Activated CD4-positive, CD25-positive, alpha-beta regulatory T cell (primary cell): ENCODE measurements around the gene FBXO39.
"Not testable (repeated sequence)": the region's sequence is repeated elsewhere in the genome, so short reads cannot be mapped to it uniquely, and the experiment has no call there.

Experiments used
- DNase-seq, 4 experiments: peaks; one replicate each; lab custom pipeline; 2025; lab: John Stamatoyannopoulos, UW

FBXO39 gene

DNA sequence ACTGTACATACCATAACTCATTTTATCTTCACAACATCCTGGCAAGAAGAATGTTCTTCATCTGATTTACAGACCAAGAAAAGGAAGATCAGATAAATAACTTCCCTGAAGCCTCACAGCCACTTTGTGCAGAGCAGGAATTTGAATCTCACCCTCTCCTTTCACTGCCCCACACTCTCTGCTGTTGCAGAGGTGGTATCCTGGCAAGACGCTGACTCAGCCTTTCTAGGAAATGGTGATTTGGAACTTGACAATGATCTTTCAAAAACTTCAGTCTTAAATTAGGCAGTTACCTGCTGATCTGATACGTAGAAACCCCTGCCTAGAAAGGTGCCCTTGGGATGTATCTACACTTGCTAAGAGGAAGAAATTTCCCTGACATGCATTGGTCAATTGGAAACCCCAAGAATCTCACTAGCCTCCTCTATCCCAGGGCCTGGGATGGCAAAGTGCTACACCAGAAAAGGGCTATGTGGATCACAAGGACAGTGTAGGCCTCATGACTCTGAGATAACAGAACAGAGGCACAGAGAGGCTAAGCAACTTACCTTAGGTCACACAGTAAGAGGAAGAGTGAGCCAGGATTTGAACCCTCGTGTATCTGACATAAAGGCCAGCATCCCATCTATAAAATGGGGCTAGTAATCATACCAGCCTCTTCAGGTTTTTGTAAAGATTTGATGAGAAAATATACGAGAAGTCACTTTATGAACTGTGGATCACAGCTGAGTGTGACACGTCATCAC, 17.9 kb downstream of the FBXO39 start:
- DNase-seq: no peak

DNA sequence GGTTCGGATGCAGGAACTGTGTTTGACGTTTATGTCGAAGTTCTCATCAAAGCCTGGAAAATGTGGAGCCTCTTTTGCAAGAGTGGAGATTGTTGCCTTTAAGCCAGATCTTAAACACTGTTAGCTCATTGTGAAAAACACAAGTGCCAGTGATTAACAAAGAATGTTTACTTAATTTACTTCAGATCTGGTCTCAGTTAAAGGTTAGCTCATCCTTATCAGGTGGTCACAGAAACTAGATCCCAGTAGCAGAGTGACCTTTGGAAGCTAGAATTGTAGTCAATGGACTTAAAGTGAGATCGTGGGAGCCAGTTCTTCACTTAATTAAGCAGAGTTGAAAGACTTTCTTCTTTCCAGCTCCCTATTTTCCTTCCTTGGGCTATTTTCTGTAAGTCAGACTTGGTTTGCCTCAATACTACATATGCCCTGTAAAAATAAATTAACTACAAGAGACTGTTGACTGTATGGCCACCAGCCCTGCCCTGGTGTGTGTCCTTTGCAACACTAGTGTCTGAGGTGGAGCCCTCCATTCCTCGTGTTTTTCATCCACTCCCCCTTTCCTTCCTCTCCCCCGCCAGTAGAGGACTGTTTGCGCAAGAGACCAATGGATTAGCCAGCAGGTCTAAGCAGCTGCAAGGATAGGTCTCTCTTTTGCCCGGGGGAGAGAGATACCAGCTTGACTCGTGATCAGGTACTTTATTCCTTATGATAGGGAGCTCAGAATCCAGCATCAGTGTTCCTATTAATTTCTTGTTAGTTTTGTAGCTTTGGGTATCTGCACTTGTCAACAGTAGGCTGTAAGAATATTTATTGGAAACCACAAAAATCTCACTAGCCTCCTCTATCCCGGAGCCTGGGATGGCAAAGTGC, 20.2 kb downstream of the FBXO39 start:
- no peak for DNase-seq

DNA sequence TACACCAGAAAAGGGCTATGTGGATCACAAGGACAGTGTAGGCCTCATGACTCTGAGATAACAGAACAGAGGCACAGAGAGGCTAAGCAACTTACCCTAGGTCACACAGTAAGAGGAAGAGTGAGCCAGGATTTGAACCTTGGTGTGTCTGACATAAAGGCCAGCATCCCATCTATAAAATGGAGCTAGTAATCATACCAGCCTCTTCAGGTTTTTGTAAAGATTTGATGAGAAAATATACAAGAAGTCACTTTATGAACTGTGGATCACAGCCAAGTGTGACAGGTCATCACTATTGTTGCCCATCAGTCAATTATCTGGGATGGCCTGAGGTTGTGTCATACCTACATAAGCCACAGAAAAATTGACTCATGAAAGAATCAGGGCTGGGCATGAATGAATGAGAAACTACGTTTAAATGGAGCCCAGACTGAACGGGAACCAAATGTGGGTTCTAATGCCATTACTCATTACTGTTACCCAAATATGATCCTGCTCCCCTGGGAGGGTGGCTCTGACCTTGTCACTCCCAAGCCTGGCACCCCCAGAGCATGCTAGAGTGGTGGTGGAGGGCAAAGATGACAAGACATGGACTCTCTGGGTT, 21.0 kb downstream of the FBXO39 start:
- DNase-seq: no peak

DNA sequence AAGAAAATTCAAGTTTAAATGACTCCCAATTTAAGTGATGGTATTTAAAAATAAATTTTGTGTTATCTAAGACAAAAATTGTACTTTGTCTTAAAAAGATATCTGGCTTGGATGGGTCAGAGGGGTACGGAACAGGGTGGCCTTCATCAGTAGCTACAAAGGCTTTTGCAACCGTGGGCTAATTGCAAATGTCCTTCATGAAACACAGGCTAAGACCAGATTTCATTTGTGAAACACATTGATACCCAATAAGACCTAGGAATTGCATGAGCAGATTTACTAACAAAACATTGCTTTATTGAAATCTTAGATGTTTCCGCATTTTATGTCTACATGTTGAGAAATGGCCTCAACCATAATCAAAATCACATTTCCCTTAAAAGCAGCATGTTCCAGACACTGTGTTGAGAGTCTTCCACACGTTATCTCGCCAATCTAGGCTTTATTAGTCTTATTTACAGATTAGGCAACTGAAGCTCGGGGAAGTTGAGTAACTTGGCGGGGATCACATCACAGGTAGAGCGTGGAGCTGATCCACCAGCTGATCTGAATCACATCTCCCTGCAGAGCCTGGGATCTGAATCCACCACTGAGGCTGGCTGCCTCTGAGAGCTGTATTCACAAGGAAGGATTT, 21.8 kb downstream of the FBXO39 start:
- no peak for DNase-seq

DNA sequence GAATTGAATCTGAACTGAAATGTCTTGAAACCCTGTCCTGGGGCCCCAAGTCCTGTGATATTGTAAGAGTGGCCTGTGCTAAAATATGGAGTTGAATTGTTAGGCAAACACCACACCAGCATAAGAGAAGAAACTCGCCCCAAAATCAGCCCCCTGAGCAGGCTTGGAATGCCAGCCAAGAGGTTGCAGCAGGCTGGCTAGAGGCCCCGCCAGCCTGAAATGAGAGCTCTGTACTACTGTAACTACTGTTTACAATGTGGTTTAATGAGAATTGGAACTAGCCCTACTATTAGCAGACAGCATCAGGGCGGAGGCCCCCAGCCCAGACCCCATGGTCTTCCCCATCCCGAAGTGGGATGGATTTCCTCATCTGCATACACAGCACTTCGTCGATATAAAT, 23.7 kb downstream of the FBXO39 start:
- no peak for DNase-seq

DNA sequence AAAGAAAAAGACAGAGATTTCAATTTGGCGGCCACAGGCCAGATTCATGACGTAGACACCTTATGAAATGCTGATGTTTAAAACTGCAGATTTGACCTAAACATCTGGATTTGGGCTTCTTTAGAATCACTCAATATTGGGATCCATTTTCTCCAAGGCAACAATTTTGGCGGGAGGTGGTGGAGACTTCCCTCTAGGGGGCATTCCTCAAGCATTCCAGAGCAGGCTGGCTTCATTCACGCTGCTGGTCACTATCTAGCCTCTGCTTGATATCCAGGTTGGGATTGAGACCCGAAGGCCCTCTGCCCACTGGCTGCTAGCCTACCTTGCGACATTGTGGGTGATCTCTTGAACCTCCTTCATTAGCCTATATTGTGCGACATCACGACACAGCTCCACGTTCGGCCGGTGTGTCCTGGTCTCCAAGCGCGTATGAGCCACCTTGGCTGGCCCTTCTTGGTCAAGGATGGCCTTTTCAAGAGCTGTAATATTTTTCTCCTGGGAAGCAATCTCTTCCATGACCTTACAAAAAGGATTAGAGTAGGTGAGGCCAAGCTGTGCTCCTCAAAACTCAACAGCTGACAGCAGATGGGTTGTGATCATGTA, 24.5 kb downstream of the FBXO39 start:
- DNase-seq: no peak

DNA sequence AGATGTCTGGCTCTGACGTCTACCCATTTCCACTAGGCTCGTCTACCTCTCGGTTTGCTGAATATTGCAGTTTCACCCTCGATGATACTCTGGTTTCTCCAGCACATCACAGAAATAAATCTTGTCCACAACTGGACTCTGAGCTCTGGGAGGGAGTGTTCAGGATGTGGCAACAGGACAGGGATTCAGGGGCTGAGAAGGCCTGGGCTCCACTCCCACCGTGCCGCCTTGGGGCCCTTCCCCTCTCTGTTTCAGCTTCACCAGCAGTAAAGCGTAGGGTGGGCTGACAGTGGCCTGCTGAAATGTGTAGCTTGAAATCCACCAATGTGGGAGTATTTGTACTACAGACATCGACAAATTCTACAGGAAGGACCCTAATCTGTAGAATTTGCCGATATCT, 35.5 kb downstream of the FBXO39 start:
- DNase-seq: no peak

DNA sequence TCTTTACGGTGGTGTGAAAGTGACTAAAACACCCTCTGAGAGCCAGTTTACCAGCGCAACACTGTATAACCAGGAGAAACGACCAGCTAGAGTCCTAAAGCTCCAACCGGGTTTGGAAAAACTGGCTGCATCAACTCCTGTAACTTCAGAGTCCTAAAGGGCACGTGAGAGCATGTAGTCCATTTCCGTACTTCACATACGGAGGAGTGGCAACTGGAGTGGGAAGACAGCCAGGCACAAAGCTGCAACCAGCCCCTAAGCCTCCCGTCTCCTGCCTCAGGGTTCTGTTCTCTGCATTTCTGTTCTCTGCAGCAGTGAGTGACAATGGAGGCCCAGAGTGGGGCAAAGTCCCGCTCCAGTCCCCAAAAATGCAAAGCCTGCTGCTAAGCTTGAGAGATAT, 36.3 kb downstream of the FBXO39 start:
- DNase-seq: no peak

DNA sequence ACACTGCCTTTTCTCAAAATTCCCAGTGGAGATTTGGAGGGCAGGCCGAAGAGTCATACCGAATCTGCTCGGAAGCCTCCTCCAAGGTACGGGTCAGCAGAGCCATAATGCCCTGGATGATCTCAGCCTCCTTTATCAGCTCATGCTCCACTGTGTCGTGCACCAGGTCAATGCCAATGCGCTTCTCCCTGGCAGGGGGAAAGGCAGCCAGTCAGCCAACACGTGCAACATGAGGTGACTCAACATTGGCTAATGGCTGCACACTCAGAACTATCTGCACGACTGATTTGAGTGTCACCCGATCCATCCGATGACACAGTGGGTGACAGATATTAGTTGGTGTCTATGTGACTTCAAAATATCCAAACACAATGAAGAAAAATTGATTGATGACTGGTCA, 39.8 kb downstream of the FBXO39 start:
- DNase-seq: no peak

DNA sequence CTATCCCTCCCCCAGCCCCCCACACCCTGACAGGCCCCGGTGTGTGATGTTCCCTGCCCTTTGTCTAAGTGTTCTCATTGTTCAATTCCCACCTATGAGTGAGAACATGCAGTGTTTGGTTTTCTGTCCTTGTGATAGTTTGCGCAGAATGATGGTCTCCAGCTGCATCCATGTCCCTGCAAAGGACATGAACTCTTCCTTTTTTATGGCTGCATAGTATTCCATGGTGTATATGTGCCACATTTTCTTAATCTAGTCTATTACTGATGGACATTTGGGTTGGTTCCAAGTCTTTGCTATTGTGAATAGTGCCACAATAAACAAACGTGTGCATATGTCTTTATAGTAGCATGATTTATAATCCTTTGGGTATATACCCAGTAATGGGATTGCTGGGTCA, 40.4 kb downstream of the FBXO39 start:
- DNase-seq: not testable (repeated sequence)

DNA sequence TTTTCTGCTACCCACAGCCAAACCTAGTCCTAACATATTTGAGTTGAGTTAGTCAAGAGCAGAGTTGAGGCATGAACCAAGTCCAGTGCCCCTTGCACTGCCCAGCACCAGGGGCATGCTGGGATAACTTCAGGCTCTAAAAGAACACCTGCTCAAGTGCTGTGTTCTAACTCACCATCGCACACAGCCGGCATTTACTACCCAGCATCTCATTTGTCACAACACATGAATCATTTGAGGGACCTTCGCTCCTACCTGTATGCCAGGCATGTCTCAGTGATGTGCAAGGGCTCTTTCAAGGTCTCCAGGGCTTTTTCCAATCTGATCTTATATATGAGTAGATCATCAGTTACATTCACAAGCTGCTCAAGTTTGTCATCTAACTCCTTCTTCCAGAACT, 42.9 kb downstream of the FBXO39 start:
- DNase-seq: no peak

DNA sequence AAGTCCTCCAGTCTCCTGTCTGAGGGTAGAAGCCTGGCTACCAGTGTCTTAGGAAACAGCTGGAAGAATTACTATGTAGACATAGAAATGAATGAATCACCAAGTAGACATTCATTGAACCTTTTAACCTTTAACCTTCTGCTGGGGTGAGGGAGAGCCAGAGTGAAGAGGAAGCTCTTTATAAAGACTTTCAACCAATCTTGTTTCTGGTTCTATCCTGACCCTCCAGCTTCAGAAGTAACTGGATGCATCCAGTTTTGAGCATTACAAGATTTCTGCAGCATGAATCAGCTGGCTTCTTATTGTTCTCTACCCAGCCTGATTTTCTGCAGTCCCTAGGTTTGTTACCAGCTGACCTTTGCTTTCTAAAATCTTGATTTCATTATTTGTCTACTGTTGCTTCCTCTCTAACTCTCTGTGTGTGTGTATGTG, 47.0 kb downstream of the FBXO39 start:
- DNase-seq: no peak

DNA sequence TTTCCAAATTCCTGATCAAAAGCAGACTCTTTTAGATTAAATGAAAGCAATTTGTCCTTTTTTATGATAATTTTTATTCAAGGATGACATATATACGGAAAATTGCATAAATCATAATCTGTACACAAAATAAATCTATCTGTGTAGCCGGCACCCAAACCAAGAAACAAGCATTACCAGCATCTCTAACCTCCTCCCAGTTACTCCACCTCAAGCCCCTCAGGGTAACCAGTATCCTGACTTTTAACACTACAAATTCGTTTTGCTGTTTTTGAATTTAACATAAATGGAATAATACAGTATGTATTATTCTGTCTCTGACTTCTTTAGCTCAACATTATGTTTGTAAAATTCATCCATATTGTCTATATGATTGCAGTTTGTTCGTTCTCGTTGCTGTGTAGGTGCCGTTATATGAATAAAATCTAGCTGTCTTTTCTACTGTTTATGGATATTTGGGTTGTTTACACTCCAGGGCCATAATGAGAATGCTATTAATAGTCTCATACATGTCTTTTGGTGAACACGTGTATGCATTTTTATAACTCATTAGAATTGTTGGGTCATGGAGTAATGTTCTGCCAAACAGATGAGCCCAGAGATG, 54.5 kb downstream of the FBXO39 start:
- no peak for DNase-seq

DNA sequence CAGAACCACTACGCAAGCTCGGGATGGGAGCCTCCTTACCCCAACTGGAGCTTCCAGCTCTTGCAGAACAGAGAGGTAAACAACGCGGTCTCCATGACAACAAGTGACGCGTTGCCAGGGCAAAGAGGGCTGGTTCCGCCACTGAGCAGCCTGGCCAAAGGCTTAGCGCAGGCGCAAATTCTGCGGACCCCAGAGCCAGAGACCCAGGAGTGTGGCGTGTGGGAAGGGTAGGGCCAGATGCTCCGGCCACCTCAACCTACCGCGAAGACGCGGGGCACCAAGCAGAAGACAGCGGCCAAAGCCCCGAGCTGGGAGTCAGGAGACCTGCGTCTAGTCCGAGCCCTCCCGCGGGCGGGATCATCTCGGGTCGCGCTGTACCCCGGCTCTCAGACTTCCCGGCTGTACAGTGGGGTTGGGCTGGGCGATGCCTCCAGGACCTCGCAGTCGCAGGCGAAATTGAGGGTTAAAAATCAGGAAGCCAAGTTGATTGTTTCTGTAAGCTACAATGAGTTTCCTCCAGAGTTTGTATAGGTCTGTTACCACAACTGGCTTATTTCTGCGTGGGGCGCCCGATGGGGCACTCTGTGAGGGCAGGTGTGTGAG, 55.7 kb downstream of the FBXO39 start, which contains the start of gene TEKT1:
Gene TEKT1, minus strand, starts transcription at position 69 of the 603 bp plus-strand sequence. CDS start 1,353 bp downstream, outside the sequence.
- DNase-seq: peak; percentile 8 to 45 (median 32)
